Endodermal cell (in vitro differentiated cells): ENCODE results near the gene AUTS2. TPM values are rescaled to one million over a fixed set of nuclear protein-coding genes. Genes with fewer than 3 reads are reported as not detected.

Source experiments
- DNase-seq: peaks from one replicate; pipeline ENCODE4 v3.0.0-alpha.2; 2017
- H3K27ac ChIP-seq: 2 replicates; pipeline ENCODE4 v1.5.1; 2013; ENCODE audit warnings: mild to moderate bottlenecking, low read depth, low read length, moderate library complexity
- H3K27me3 ChIP-seq: 2 replicates; pipeline ENCODE4 v1.6.1; 2013; ENCODE audit warnings: mild to moderate bottlenecking, low read length, moderate library complexity; ENCODE audit not compliant: insufficient read depth, control insufficient read depth, poor library complexity, severe bottlenecking
- H3K36me3 ChIP-seq: 2 replicates; pipeline ENCODE4 v1.7.0; 2013; ENCODE audit warnings: mild to moderate bottlenecking, low read length, moderate library complexity; ENCODE audit not compliant: control insufficient read depth, insufficient read depth
- H3K4me1 ChIP-seq: one replicate; pipeline ENCODE4 v1.7.0; 2013; ENCODE audit warnings: low read length; ENCODE audit not compliant: control insufficient read depth, insufficient read depth
- H3K4me3 ChIP-seq: 2 replicates; pipeline ENCODE4 v1.5.1; 2013; ENCODE audit warnings: mild to moderate bottlenecking, low read length, moderate library complexity
- H3K9ac ChIP-seq: 2 replicates; pipeline ENCODE4 v1.6.1; 2013; ENCODE audit warnings: mild to moderate bottlenecking, low read length, moderate library complexity; ENCODE audit not compliant: poor library complexity, severe bottlenecking; ENCODE audit errors: extremely low read depth
- H3K9me3 ChIP-seq: 2 replicates; pipeline ENCODE4 v1.6.1; 2013; ENCODE audit warnings: mild to moderate bottlenecking, low read length, moderate library complexity; ENCODE audit not compliant: control insufficient read depth
- H3K27ac Mint-ChIP-seq: 2 replicates; pipeline ENCODE4 v1.8.0; 2020; ENCODE audit warnings: mixed read lengths
- H3K27me3 Mint-ChIP-seq: 2 replicates; pipeline ENCODE4 v1.8.0; 2021; ENCODE audit warnings: mild to moderate bottlenecking, mixed read lengths; ENCODE audit not compliant: insufficient read depth
- H3K36me3 Mint-ChIP-seq: 2 replicates; pipeline ENCODE4 v1.8.0; 2020; ENCODE audit warnings: low read depth, mixed read lengths
- H3K4me1 Mint-ChIP-seq: 2 replicates; pipeline ENCODE4 v1.8.0; 2020; ENCODE audit warnings: mixed read lengths
- H3K4me3 Mint-ChIP-seq: 2 replicates; pipeline ENCODE4 v1.8.0; 2020; ENCODE audit warnings: mild to moderate bottlenecking, moderate library complexity, mixed read lengths
- H3K9me3 Mint-ChIP-seq: 2 replicates; pipeline ENCODE4 v1.8.0; 2020; ENCODE audit warnings: mild to moderate bottlenecking, mixed read lengths
- WGBS, 2 experiments: methylation state at CpG; one replicate each; pipeline versions ENCODE4 v1.1.5 to v1.1.7; 2013; ENCODE audit warnings: missing lambda C conversion rate in 2 of 2, mixed read lengths in 1 of 2; ENCODE audit not compliant: insufficient coverage in 1 of 2, insufficient read length in 1 of 2; 5-methylcytosine and 5-hydroxymethylcytosine counted together
- total RNA-seq, 2 donors: library from RNA; stranded (reverse); fragmentation: NEBNext Ultra II Directional in 1 of 2; extraction: Animal tissue kit (Norgen Biotek cat#: 25700) in 1 of 2; gene quantifications; 2 replicates in 1 of 2; 3 replicates in 1 of 2; pipeline ENCODE4 v1.2.1, GENCODE V29; 2021
- TF ChIP-seq, protein P1 (sequence below): fragments of 200-600 bp; sonication (generic); conservative IDR thresholded peaks from 2 replicates; pipeline ENCODE4 v1.5.0; 2021; ENCODE audit warnings: antibody characterized with exemption, mild to moderate bottlenecking

AUTS2 gene
- total RNA-seq, 2 donors from 2014 or later = 76.8 to 106 TPM

DNA sequence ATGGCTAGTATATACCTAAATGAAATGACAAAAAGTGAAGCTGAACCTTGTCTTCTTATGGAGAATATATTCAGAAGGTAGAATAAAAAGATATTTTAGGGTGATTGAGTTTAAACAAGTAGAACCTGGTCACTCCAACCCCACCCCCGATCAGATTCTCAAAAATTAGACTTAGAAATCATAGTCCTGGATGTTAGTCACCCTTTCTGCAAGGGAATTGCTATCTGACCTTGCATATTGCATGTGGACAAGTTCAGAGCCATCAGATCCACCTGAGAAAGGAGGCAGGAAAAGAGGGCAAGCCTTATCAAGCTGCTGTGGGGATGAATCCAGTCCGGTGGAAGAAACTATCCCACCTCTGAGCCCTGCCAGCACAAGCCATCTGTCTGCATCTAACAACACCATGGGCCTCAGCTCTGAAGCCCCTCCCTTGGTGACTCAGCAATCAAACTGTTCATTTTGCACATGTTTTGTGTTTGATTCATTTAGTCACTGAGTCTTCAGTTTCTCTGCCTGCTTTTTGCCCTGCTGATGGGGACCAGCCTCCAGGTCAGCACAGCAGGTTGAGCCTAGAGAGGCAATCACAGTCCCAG, 727.3 kb downstream of the AUTS2 start:
- Histone ChIP-seq H3K9me3 (no peaks in the 10 kb centered on the region), H3K36me3 (no peaks in the 10 kb centered on the region), H3K4me3 (no peak overlapping the region), H3K9ac (no peak overlapping the region), H3K27me3 (no peaks in the 10 kb centered on the region), H3K4me1 (peaks cover 11% of the 10 kb centered on the region), H3K27ac (no peak overlapping the region)
- 89% methylated on average over 2 of the region's 2 CpGs; no CpG with 5 or more reads in 1 of the 2 experiments for WGBS, 2 experiments
- Mint-ChIP-seq H3K9me3 (no peaks in the 10 kb centered on the region), H3K4me3 (no peak overlapping the region), H3K36me3 (peaks cover 5% of the 10 kb centered on the region), H3K27me3 (no peaks in the 10 kb centered on the region), H3K27ac (peak overlapping the region; percentile 6), H3K4me1 (peaks cover 15% of the 10 kb centered on the region)
- DNase-seq = no peak
- TF ChIP-seq, protein P1, sequence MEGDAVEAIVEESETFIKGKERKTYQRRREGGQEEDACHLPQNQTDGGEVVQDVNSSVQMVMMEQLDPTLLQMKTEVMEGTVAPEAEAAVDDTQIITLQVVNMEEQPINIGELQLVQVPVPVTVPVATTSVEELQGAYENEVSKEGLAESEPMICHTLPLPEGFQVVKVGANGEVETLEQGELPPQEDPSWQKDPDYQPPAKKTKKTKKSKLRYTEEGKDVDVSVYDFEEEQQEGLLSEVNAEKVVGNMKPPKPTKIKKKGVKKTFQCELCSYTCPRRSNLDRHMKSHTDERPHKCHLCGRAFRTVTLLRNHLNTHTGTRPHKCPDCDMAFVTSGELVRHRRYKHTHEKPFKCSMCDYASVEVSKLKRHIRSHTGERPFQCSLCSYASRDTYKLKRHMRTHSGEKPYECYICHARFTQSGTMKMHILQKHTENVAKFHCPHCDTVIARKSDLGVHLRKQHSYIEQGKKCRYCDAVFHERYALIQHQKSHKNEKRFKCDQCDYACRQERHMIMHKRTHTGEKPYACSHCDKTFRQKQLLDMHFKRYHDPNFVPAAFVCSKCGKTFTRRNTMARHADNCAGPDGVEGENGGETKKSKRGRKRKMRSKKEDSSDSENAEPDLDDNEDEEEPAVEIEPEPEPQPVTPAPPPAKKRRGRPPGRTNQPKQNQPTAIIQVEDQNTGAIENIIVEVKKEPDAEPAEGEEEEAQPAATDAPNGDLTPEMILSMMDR = no peak

DNA sequence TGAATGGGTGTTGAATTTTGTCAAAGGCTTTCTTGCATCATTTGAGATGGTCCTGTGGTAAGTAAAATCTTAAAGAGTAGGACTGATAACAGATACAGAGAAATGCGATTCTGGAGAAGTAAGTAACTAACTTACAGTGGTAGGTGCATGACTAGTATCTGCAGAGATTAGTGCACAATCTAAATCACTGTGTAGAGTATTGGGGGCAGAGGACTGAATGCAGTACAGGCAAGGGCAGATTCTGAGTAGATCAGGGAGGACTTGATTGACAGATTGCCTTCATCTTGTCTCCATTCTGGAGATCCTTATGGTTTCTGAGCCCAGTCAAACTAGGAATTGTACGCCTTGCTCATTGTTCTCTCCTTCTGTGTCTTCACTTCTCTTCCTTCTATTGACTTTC, 736.0 kb downstream of the AUTS2 start:
- Histone ChIP-seq H3K9ac (no peak overlapping the region), H3K4me1 (no peaks in the 10 kb centered on the region), H3K27me3 (no peaks in the 10 kb centered on the region), H3K9me3 (no peaks in the 10 kb centered on the region), H3K4me3 (no peak overlapping the region), H3K27ac (no peak overlapping the region), H3K36me3 (no peaks in the 10 kb centered on the region)
- TF ChIP-seq, protein P1 = no peak
- Mint-ChIP-seq H3K27ac (no peak overlapping the region), H3K4me1 (peaks cover 8% of the 10 kb centered on the region), H3K36me3 (peaks cover 10% of the 10 kb centered on the region), H3K27me3 (no peaks in the 10 kb centered on the region), H3K4me3 (no peak overlapping the region), H3K9me3 (peaks cover 2% of the 10 kb centered on the region)
- DNase-seq = no peak
- 93 to 95% methylated on average over 1 to 2 of the region's 2 CpGs for WGBS, 2 experiments

DNA sequence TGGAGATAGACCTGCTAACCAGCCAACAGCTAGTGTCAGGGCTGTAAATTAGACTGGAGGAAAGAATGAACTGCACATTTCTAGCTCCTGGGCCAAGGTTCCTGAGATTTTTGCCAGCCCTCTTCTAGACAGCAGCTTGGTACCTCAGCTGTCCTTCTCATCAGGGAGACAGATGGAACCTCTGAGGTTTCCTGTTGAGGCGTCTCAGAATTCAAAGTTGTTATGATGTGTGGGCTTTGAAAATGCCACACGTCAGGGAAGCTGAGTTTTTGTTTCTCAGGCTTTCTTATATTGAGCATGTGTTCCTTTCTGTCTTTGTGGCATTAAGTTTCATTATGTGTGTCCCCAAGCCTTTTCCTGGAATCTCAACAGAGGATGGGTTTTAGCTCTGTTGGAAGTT, 736.6 kb downstream of the AUTS2 start:
- H3K27me3 ChIP-seq = no peaks in the 10 kb centered on the region
- no peak overlapping the region for H3K9ac ChIP-seq
- Mint-ChIP-seq H3K4me3 (no peak overlapping the region), H3K4me1 (peaks cover 8% of the 10 kb centered on the region), H3K9me3 (peaks cover 2% of the 10 kb centered on the region), H3K36me3 (peaks cover 8% of the 10 kb centered on the region), H3K27me3 (no peaks in the 10 kb centered on the region), H3K27ac (no peak overlapping the region)
- 80 to 92% methylated on average over 1 to 2 of the region's 2 CpGs for WGBS, 2 experiments
- H3K27ac ChIP-seq = no peak overlapping the region
- TF ChIP-seq, protein P1 = no peak
- DNase-seq = no peak
- no peaks in the 10 kb centered on the region for H3K9me3 ChIP-seq
- no peak overlapping the region for H3K4me3 ChIP-seq
- H3K4me1 ChIP-seq = no peaks in the 10 kb centered on the region
- H3K36me3 ChIP-seq = no peaks in the 10 kb centered on the region
